GM12875 (cell line): ENCODE data around the gene PRSS2.

Experiments
- H3K4me3 ChIP-seq: one replicate; pipeline ENCODE4 v1.5.1; 2011; ENCODE audit warnings: low read depth, low read length, control low read depth
- CTCF ChIP-seq: IDR thresholded peaks from 2 replicates; pipeline ENCODE4 v1.5.1; 2011; ENCODE audit warnings: low read depth, mild to moderate bottlenecking, control low read depth, inconsistent platforms, low read length, moderate library complexity, borderline replicate concordance; ENCODE audit not compliant: insufficient read depth

Gene PRSS2

DNA sequence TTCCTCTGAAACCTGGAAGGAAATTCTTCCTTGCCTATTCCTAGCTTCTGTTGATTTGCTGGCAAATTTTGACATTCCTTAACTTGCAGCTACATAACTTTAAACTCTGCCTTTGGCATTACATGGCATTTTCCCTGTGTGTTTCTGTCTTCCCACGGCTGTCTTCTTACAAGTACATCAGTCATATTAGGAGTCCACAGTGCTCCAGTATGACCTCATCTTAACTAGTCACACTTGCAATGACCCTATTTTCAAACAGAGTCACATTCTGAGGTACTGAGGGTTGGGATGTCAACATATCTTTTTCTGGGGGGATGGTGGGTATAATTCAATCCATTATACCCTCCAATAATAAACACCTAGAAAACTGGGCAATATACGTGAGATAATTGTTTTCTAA, 46.7 kb downstream of the PRSS2 start:
- no peak for TF ChIP-seq CTCF
- H3K4me3 ChIP-seq, result no peak overlapping the region

- H3K4me3 ChIP-seq, result no peak overlapping the region
- no peak for TF ChIP-seq CTCF
Observed at GRCh38 chr7:142819530-142819929, 48.8 kb downstream of the PRSS2 start.

DNA sequence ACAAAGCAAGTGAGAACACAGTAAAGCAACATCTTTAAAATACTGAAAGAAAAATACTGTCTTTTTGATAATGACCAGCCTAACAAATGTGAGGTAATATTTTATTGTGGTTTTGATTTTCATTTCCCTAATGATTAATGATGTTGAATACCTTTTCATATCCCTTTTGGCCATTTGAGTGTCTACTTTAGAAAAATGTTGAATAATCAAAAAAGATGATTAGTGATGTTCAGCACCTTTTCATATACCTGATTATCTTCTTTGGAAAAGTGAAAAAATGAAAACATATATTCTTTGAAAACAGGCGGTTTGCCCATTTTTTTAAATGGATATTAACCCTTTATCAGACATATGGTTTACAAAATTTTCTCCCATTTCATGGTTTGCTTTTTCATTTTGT, 51.9 kb downstream of the PRSS2 start:
- no peak overlapping the region for H3K4me3 ChIP-seq
- TF ChIP-seq CTCF, result no peak
